PC-3 (cell line): ENCODE data around the gene CTSG.

ENCODE experiments used
- EZH2phosphoT487 ChIP-seq: fragments of 300-600 bp; sonication (generic); IDR thresholded peaks from 2 replicates; pipeline ENCODE4 v1.6.1; 2018; ENCODE audit warnings: mild to moderate bottlenecking, antibody characterized with exemption, low read length, borderline replicate concordance
- TF ChIP-seq, protein P1 (sequence below): fragments of 300-600 bp; sonication (generic); conservative IDR thresholded peaks from 2 replicates; pipeline ENCODE4 v1.5.1; 2017; ENCODE audit warnings: antibody characterized with exemption, low read depth, mild to moderate bottlenecking, low read length

DNA sequence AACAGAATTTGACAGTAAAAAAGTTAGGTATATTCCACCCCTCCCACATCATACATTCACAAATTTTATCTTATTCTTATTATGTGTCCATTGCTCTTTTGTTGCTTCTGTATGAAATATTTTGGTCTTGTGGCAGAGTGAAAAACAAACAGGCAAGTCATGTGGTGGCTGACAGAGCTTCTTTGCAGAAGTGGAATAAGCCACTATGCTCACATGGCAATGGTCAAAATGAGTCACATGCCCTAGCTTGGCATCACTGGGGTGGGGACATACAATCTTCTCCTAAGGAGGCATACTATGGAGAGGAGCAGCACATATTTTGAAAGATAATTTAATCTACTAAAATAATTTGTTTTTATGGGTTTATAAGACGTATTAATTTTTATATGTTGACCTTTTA is 40.3 kb downstream of the CTSG start:
- TF ChIP-seq, protein P1, sequence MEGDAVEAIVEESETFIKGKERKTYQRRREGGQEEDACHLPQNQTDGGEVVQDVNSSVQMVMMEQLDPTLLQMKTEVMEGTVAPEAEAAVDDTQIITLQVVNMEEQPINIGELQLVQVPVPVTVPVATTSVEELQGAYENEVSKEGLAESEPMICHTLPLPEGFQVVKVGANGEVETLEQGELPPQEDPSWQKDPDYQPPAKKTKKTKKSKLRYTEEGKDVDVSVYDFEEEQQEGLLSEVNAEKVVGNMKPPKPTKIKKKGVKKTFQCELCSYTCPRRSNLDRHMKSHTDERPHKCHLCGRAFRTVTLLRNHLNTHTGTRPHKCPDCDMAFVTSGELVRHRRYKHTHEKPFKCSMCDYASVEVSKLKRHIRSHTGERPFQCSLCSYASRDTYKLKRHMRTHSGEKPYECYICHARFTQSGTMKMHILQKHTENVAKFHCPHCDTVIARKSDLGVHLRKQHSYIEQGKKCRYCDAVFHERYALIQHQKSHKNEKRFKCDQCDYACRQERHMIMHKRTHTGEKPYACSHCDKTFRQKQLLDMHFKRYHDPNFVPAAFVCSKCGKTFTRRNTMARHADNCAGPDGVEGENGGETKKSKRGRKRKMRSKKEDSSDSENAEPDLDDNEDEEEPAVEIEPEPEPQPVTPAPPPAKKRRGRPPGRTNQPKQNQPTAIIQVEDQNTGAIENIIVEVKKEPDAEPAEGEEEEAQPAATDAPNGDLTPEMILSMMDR, result no peak
- TF ChIP-seq EZH2phosphoT487, result no peak
